Adrenal gland (tissue), 12 donors: ENCODE measurements around the gene GIPR. TPM values are rescaled to one million over a fixed set of nuclear protein-coding genes. Genes with fewer than 3 reads are reported as not detected.

Experiments used
- DNase-seq, 7 donors: peaks; one replicate each; pipeline ENCODE4 v3.0.0-alpha.2; 2019 to 2020
- H3K27ac ChIP-seq, 5 donors: fragments of 200-600 bp; sonication (generic) in 4 of 5; 1 replicate in 3 of 5; 2 replicates in 2 of 5; pipeline versions ENCODE4 v1.5.1 to v1.8.0; 2016 to 2020; ENCODE audit warnings: mild to moderate bottlenecking in 1 of 5
- H3K27me3 ChIP-seq: fragments of 200-600 bp; 2 replicates; pipeline ENCODE4 v1.8.0; 2021
- H3K36me3 ChIP-seq, 2 donors: fragments of 200-600 bp; replicated peaks in 1 of 2; 1 replicate in 1 of 2; 2 replicates in 1 of 2; pipeline versions ENCODE4 v1.5.1 to v1.8.0; 2018 to 2022
- H3K4me1 ChIP-seq, 2 donors: fragments of 200-600 bp; replicated peaks in 1 of 2; 1 replicate in 1 of 2; 2 replicates in 1 of 2; pipeline versions ENCODE4 v1.5.1 to v1.8.0; 2018 to 2021
- H3K4me3 ChIP-seq, 4 donors: fragments of 200-600 bp; sonication (generic) in 3 of 4; one replicate each; pipeline ENCODE4 v1.5.1; 2016 to 2018
- H3K9me3 ChIP-seq, 3 donors: fragments of 200-600 bp; sonication (generic) in 1 of 3; replicated peaks in 1 of 3; 1 replicate in 2 of 3; 2 replicates in 1 of 3; pipeline versions ENCODE4 v1.5.1 to v1.8.0; 2016 to 2021
- POLR2A ChIP-seq, 2 donors: fragments of 450-650 bp; IDR thresholded peaks; one replicate each; pipeline ENCODE4 v1.6.1; 2017; ENCODE audit warnings: antibody characterized with exemption in 2 of 2, mild to moderate bottlenecking in 2 of 2, moderate library complexity in 1 of 2
- WGBS, 4 donors: extraction: QIAGEN DNeasy Blood & Tissue Kit in 2 of 4; methylation state at CpG; one replicate each; pipeline versions ENCODE4 v1.1.5 to v1.1.7; 2013 to 2017; 5-methylcytosine and 5-hydroxymethylcytosine counted together
- intact Hi-C, 2 donors: fragments of 100-400 bp; cut with DNase I; formaldehyde crosslinking; loops; one replicate each; pipeline versions ENCODE4 v1.14.1 to v1.15.0; 2022 to 2023
- polyA plus RNA-seq, 3 donors: library from polyadenylated mRNA; stranded (reverse); fragments of 200-250 nt in 2 of 3; fragments of 350-450 nt in 1 of 3; fragmentation: Illumina TruSeq in 1 of 3; extraction: RNeasy Lipid Tissue Mini Kit (QIAGEN cat#74804) in 1 of 3; gene quantifications; one replicate each; pipeline ENCODE4 v1.2.3, GENCODE V29; 2013 to 2014
- total RNA-seq, 9 donors: library from RNA; depleted of rRNA in 4 of 9; stranded (reverse); fragments of >200 nt in 4 of 9; fragments of 120-200 nt in 1 of 9; fragmentation: NEBNext Ultra II Directional in 1 of 9; extraction: Animal tissue kit (Norgen Biotek cat#: 25700) in 1 of 9; gene quantifications; one replicate each; pipeline versions ENCODE4 v1.1.0 to v1.2.4, GENCODE V29; 2013 to 2023
- TF ChIP-seq, protein P1 (sequence below), 6 experiments: fragments of 450-650 bp in 4 of 6; fragments of 200-600 bp in 2 of 6; sonication (generic) in 1 of 6; IDR thresholded peaks; 1 replicate in 5 of 6; 2 replicates in 1 of 6; pipeline versions ENCODE4 v1.5.1 to v1.8.0; 2016 to 2021; ENCODE audit warnings: antibody characterized with exemption in 6 of 6, mild to moderate bottlenecking in 2 of 6, moderate library complexity in 1 of 6
- donor health status: healthy with polysubstance abuse.
- donor health status: Bipolar disorder and iron deficiency.
- donor health status: DM: yes; HTN: yes; CAD: no.
- donor health status: DM: no; HTN: no; CAD: no.
- donor health status: DM: no; HTN: no; CAD: no.
- donor health status: DM: yes; HTN: yes; CAD: no.

GIPR gene
- total and polyA plus RNA-seq, 12 donors = 0.28 to 1.8 (median 0.83) TPM; not detected in 4

- Histone ChIP-seq H3K9me3 (no peaks in the 10 kb centered on the region), H3K4me1 (peaks cover 0 to 4% of the 10 kb centered on the region in 2 donors), H3K27me3 (no peaks in the 10 kb centered on the region), H3K4me3 (no peak overlapping the region), H3K27ac (no peak overlapping the region), H3K36me3 (peaks cover 0 to 39% of the 10 kb centered on the region in 2 donors)
- intact Hi-C loops = no loop called here
- no peak for DNase-seq
- WGBS, 4 donors = 80 to 87% (median 85%) methylated on average over 2 to 4 of the region's 4 CpGs
- no peak for TF ChIP-seq POLR2A (IDR thresholded peaks at IDR 0.05)
- TF ChIP-seq, protein P1, sequence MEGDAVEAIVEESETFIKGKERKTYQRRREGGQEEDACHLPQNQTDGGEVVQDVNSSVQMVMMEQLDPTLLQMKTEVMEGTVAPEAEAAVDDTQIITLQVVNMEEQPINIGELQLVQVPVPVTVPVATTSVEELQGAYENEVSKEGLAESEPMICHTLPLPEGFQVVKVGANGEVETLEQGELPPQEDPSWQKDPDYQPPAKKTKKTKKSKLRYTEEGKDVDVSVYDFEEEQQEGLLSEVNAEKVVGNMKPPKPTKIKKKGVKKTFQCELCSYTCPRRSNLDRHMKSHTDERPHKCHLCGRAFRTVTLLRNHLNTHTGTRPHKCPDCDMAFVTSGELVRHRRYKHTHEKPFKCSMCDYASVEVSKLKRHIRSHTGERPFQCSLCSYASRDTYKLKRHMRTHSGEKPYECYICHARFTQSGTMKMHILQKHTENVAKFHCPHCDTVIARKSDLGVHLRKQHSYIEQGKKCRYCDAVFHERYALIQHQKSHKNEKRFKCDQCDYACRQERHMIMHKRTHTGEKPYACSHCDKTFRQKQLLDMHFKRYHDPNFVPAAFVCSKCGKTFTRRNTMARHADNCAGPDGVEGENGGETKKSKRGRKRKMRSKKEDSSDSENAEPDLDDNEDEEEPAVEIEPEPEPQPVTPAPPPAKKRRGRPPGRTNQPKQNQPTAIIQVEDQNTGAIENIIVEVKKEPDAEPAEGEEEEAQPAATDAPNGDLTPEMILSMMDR (IDR thresholded peaks at IDR 0.05) = no peak
Measured at GRCh38 chr19:45629704-45630103, 38.3 kb upstream of the GIPR start.

- Histone ChIP-seq H3K4me3 (no peak overlapping the region), H3K9me3 (no peaks in the 10 kb centered on the region), H3K36me3 (peaks cover 0 to 37% of the 10 kb centered on the region in 2 donors), H3K27ac (no peak overlapping the region), H3K4me1 (peaks cover 0 to 4% of the 10 kb centered on the region in 2 donors), H3K27me3 (no peaks in the 10 kb centered on the region)
- TF ChIP-seq, protein P1 (IDR thresholded peaks at IDR 0.05) = no peak
- no peak for TF ChIP-seq POLR2A (IDR thresholded peaks at IDR 0.05)
- DNase-seq = no peak
- 86 to 95% (median 90%) methylated on average over 2 of the region's 2 CpGs for WGBS, 4 donors
- intact Hi-C loops = no loop called here
Measured at GRCh38 chr19:45630463-45630862, 37.6 kb upstream of the GIPR start.

- intact Hi-C loops = no loop called here
- Histone ChIP-seq H3K27me3 (no peaks in the 10 kb centered on the region), H3K4me3 (no peak overlapping the region), H3K4me1 (peaks cover 0 to 14% of the 10 kb centered on the region in 2 donors), H3K27ac (peak overlapping the region in 4 of 5 donors; percentile 42 to 75 (median 66)), H3K9me3 (no peaks in the 10 kb centered on the region), H3K36me3 (peaks cover 0 to 20% of the 10 kb centered on the region in 2 donors)
- peak; percentile 90 to 96 (median 94) for DNase-seq
- 44 to 71% (median 50%) methylated on average over 13 to 27 of the region's 27 CpGs for WGBS, 4 donors
- peak in 1 of 2 donors; percentile 62 for TF ChIP-seq POLR2A (IDR thresholded peaks at IDR 0.05)
- TF ChIP-seq, protein P1 (IDR thresholded peaks at IDR 0.05) = no peak
Measured at GRCh38 chr19:45632468-45633196, 35.4 kb upstream of the GIPR start.

- Histone ChIP-seq H3K4me3 (no peak overlapping the region), H3K4me1 (peaks cover 6 to 40% of the 10 kb centered on the region in 2 donors), H3K36me3 (no peaks in the 10 kb centered on the region), H3K9me3 (no peaks in the 10 kb centered on the region), H3K27me3 (no peaks in the 10 kb centered on the region), H3K27ac (peak overlapping the region in 3 of 5 donors; percentile 9 to 52 (median 36))
- DNase-seq = no peak
- TF ChIP-seq POLR2A (IDR thresholded peaks at IDR 0.05) = no peak
- intact Hi-C loops = no loop called here
- WGBS, 4 donors = 96 to 100% (median 98%) methylated on average over 1 of the region's 1 CpG
Measured at GRCh38 chr19:45636275-45636674, 31.7 kb upstream of the GIPR start.
